Natural killer cell (primary cell): Measurements from ENCODE around the gene MFSD1. TPM values are rescaled to one million over a fixed set of nuclear protein-coding genes. Genes with fewer than 3 reads are reported as not detected.

ENCODE experiments used
- ATAC-seq, 3 donors: fragments of 150-1000 bp in 2 of 3; fragments of 200-7000 bp in 1 of 3; cut with Tn5 transposase; 1 replicate in 1 of 3; 2 replicates in 2 of 3; pipeline ENCODE4 v1.10.0; 2021; ENCODE audit warnings: mild to moderate bottlenecking in 2 of 3, moderate library complexity in 2 of 3
- DNase-seq, 2 donors: peaks; one replicate each; pipeline versions ENCODE4 v3.0.0 to v3.0.0-alpha.2; 2013 to 2021; ENCODE audit warnings: mixed read lengths in 1 of 2
- H3K27ac ChIP-seq: one replicate; pipeline ENCODE4 v1.5.1; 2013; ENCODE audit warnings: mild to moderate bottlenecking, low read length
- H3K27me3 ChIP-seq: one replicate; pipeline ENCODE4 v1.6.1; 2013; ENCODE audit warnings: low read length; ENCODE audit not compliant: control insufficient read depth, insufficient read depth
- H3K36me3 ChIP-seq: one replicate; pipeline ENCODE4 v1.6.1; 2013; ENCODE audit warnings: low read length; ENCODE audit not compliant: control insufficient read depth, insufficient read depth
- H3K4me1 ChIP-seq: one replicate; pipeline ENCODE4 v1.6.1; 2013; ENCODE audit warnings: low read length; ENCODE audit not compliant: control insufficient read depth, insufficient read depth
- H3K4me3 ChIP-seq: one replicate; pipeline ENCODE4 v1.5.1; 2013; ENCODE audit warnings: low read length
- H3K9me3 ChIP-seq: one replicate; pipeline ENCODE4 v1.6.1; 2013; ENCODE audit warnings: low read length; ENCODE audit not compliant: control insufficient read depth, insufficient read depth
- H3K27ac Mint-ChIP-seq, 2 donors: one replicate each; pipeline ENCODE4 v1.8.0; 2022; ENCODE audit warnings: mild to moderate bottlenecking in 2 of 2, mixed read lengths in 2 of 2, moderate library complexity in 1 of 2
- H3K27me3 Mint-ChIP-seq, 2 donors: one replicate each; pipeline ENCODE4 v1.8.0; 2022; ENCODE audit warnings: low read depth in 2 of 2, mixed read lengths in 2 of 2
- H3K36me3 Mint-ChIP-seq: one replicate; pipeline ENCODE4 v1.8.0; 2022; ENCODE audit warnings: mixed read lengths
- H3K4me1 Mint-ChIP-seq, 2 donors: one replicate each; pipeline ENCODE4 v1.8.0; 2022; ENCODE audit warnings: mixed read lengths in 2 of 2
- H3K4me3 Mint-ChIP-seq: one replicate; pipeline ENCODE4 v1.8.0; 2022; ENCODE audit warnings: mild to moderate bottlenecking, moderate library complexity, mixed read lengths
- H3K9me3 Mint-ChIP-seq, 2 donors: one replicate each; pipeline ENCODE4 v1.8.0; 2022; ENCODE audit warnings: mixed read lengths in 2 of 2
- CTCF ChIP-seq: fragments of 200-600 bp; IDR thresholded peaks from one replicate; pipeline ENCODE4 v1.8.0; 2022; ENCODE audit warnings: antibody characterized with exemption
- WGBS: methylation state at CpG from one replicate; pipeline ENCODE4 v1.1.7; 2013; ENCODE audit warnings: missing lambda C conversion rate; ENCODE audit not compliant: insufficient coverage; 5-methylcytosine and 5-hydroxymethylcytosine counted together
- intact Hi-C: fragments of 100-400 bp; cut with micrococcal nuclease; formaldehyde crosslinking; loops from one replicate; pipeline ENCODE4 v1.14.2; 2022
- total RNA-seq, 4 donors: library from RNA; stranded (reverse); fragments of 120-200 nt in 1 of 4; gene quantifications; one replicate each; pipeline versions ENCODE4 v1.2.3 to v1.2.4, GENCODE V29; 2013 to 2022

Gene MFSD1
- total RNA-seq, 3 donors from 2014 or later (not counting 1 experiment from before 2014, with no cell fraction given) = 27.3 to 37.3 (median 33.6) TPM

GRCh38 chr3:158766364-158766763, 35.5 kb upstream of the MFSD1 start:
- TF ChIP-seq CTCF = no peak
- Mint-ChIP-seq H3K4me1 (no peaks in the 10 kb centered on the region), H3K9me3 (no peaks in the 10 kb centered on the region), H3K4me3 (no peak overlapping the region), H3K27me3 (peaks cover 0 to 7% of the 10 kb centered on the region in 2 donors), H3K36me3 (no peaks in the 10 kb centered on the region), H3K27ac (no peak overlapping the region)
- DNase-seq (no peak), ATAC-seq (no peak)
- Histone ChIP-seq H3K36me3 (no peaks in the 10 kb centered on the region), H3K4me3 (no peak overlapping the region), H3K27ac (no peak overlapping the region), H3K9me3 (no peaks in the 10 kb centered on the region), H3K4me1 (no peaks in the 10 kb centered on the region), H3K27me3 (no peaks in the 10 kb centered on the region)
- WGBS = 88% methylated on average over 1 of the region's 1 CpG
- intact Hi-C loops = no loop called here

GRCh38 chr3:158768361-158768787, 33.5 kb upstream of the MFSD1 start:
- intact Hi-C loops = no loop called here
- Mint-ChIP-seq H3K27ac (no peak overlapping the region), H3K27me3 (peaks cover 0 to 7% of the 10 kb centered on the region in 2 donors), H3K9me3 (no peaks in the 10 kb centered on the region), H3K36me3 (no peaks in the 10 kb centered on the region), H3K4me1 (no peaks in the 10 kb centered on the region), H3K4me3 (no peak overlapping the region)
- DNase-seq (no peak), ATAC-seq (no peak)
- Histone ChIP-seq H3K4me3 (no peak overlapping the region), H3K36me3 (no peaks in the 10 kb centered on the region), H3K27ac (no peak overlapping the region), H3K4me1 (no peaks in the 10 kb centered on the region), H3K27me3 (no peaks in the 10 kb centered on the region), H3K9me3 (no peaks in the 10 kb centered on the region)
- WGBS = 65% methylated on average over 7 of the region's 7 CpGs
- no peak for TF ChIP-seq CTCF

DNA sequence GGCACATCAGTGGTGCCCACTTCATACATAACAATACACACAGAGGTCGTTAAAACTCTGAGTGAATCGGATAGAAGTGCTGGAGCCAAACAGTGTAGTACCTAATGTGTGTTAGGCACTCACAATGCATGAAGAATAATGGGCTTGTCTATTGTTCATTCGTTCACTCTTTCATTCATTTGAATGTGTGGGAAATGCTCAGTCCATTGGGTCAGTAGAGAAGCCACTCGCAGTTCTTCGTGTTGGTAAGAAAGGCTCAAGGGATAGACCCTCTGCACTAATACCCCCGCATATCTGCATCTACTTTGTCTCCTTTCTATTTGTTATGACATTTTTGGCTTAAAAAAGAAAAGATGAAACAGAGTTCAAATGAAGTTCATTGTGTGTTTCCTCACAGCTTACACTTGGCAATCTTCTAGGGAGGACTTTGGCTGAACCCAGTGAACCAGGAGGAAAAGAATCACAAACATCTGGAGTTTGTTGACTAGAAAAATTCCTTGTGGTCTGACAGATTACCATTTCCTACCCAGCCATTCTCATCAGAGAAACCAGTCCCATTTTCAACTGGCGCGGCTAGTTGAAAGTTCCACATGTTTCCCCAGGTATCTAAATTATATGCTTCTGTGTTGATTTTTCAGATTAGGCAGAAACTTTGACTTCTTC, 32.8 kb upstream of the MFSD1 start:
- peaks cover 0 to 7% of the 10 kb centered on the region in 2 donors for H3K27me3 Mint-ChIP-seq
- no peaks in the 10 kb centered on the region for H3K9me3 Mint-ChIP-seq
- Histone ChIP-seq H3K4me1 (no peaks in the 10 kb centered on the region), H3K36me3 (no peaks in the 10 kb centered on the region), H3K27me3 (no peaks in the 10 kb centered on the region), H3K4me3 (no peak overlapping the region), H3K27ac (no peak overlapping the region), H3K9me3 (no peaks in the 10 kb centered on the region)
- H3K4me3 Mint-ChIP-seq = no peak overlapping the region
- H3K4me1 Mint-ChIP-seq = no peaks in the 10 kb centered on the region
- 81% methylated on average over 6 of the region's 8 CpGs for WGBS
- DNase-seq = no peak
- no peak for ATAC-seq
- no peak overlapping the region for H3K27ac Mint-ChIP-seq
- no peaks in the 10 kb centered on the region for H3K36me3 Mint-ChIP-seq
- intact Hi-C loops = no loop called here
- TF ChIP-seq CTCF = no peak

GRCh38 chr3:158769549-158769948, 32.3 kb upstream of the MFSD1 start:
- no peaks in the 10 kb centered on the region for H3K36me3 Mint-ChIP-seq
- DNase-seq (no peak), ATAC-seq (no peak)
- no peaks in the 10 kb centered on the region for H3K36me3 ChIP-seq
- H3K9me3 ChIP-seq = no peaks in the 10 kb centered on the region
- H3K27me3 Mint-ChIP-seq = peaks cover 0 to 5% of the 10 kb centered on the region in 2 donors
- no peak for TF ChIP-seq CTCF
- 89% methylated on average over 4 of the region's 4 CpGs for WGBS
- no peak overlapping the region for H3K4me3 Mint-ChIP-seq
- H3K4me1 Mint-ChIP-seq = no peaks in the 10 kb centered on the region
- no peak overlapping the region for H3K4me3 ChIP-seq
- H3K27ac Mint-ChIP-seq = no peak overlapping the region
- intact Hi-C loops = no loop called here
- H3K4me1 ChIP-seq = no peaks in the 10 kb centered on the region
- H3K9me3 Mint-ChIP-seq = no peaks in the 10 kb centered on the region
- H3K27me3 ChIP-seq = no peaks in the 10 kb centered on the region
- no peak overlapping the region for H3K27ac ChIP-seq
